CD4-positive, alpha-beta T cell treated with Interferon alpha-2 for 1 hour (primary cell): ENCODE data around the gene PDE4B.
A peak's percentile ranks its signal among the peaks of the same experiment; 100 is the strongest.
"Not testable (repeated sequence)": the region's sequence is repeated elsewhere in the genome, so short reads cannot be mapped to it uniquely, and the experiment has no call there.

ENCODE experiments used
- DNase-seq, 2 donors: peaks; one replicate each; pipeline ENCODE4 v3.0.0-alpha.2; 2020 to 2022

PDE4B gene

DNA sequence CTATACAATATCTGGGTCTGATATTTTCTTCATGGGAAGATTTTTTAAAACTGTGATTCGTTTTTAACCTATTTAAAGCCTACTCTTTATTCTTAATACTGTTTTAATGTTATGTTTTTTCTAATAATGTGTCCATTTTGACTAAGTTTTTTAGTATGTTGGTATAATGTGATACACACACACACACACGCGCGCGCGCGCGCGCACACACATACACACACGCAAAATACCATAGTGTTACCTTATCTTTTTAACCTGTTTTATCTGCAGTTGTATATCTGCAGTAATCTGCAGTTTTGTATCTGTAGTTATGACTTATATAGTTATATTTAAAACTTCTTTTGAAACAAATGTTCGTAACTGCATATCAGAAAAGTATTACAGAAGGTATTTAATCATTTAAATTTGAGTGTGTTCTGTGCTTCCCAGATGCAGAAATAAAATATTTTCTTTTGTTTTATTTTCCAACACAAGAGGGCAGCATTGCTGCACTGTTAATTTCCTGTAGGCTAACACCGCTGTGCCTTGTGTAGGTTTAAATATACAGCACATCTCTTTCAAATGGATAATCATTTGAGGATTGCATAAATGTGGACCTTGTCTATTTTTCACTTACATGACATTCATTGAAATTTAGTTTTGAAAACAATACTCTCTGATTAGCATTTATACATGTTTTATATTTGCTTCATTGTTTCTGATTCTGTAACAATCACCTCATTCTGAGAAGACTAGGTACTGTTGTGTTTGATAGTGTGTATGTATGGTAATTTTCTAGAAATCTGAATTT, 166.1 kb downstream of the PDE4B start:
- DNase-seq = peak; percentile 7 to 76

DNA sequence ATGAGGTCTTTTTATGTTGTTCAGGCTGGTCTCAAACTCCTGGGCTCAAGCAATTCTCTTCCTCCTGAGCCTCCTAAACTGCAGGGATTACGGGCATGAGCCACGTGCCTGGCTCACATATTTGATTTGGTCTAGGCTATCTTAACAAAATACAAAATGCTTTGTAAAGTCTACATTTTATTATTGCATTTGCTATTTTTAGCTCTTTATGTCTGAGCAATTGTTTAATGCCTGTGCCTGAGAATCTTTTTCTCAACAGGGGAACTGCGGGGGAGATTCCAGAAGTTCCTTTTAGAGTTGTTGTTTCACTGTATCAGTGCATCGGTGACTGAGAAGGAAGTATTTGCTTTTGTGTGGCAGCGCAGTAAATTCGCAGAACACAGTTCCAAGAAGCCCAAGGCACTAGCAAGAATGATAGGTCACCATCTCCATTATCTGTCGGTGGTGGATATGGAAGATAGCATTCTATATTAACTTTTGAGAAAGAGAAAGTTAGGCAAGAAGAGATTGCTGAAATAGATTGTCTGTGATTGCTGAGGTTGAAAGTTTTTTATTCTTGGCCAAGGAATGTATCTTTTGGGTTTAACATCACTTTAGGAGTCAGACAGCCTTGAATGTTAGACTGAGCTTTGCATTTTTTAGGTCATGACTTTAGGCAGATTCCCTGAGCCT, 167.3 kb downstream of the PDE4B start:
- no peak for DNase-seq

DNA sequence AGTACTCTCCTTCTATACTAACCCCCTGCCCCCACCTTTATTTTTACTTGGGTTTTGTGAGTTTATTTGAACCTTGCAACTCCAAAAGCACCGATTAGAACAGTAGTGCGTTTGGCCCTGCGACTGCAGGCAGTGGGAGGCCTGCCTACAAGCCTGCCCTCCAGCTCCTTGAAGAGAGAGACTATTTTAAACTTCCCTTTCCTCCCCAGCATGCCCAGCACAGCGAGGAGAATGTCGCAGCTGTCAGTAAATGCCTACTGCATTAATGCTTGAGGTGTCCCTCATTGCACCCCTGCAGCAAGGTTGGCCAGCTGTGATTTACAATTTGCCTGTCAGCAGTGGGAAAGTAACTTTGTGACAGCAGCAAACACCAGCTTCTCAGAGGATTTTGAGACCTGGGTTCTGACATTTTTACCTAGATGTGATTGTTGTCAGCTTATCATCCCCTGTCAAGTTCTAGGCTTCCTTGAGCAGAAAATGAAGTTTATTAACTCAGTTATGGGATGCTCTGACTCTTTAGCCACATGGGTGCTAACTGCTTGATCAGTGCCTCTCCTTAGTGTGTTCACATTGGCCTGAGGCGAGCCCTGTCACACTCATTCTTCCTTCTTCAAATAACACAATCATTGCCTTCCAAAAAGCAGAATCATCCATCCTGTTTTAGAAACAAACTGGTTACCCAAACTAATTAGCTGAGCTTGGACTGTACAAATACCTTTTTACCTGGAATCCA, 170.6 kb downstream of the PDE4B start:
- no peak for DNase-seq

DNA sequence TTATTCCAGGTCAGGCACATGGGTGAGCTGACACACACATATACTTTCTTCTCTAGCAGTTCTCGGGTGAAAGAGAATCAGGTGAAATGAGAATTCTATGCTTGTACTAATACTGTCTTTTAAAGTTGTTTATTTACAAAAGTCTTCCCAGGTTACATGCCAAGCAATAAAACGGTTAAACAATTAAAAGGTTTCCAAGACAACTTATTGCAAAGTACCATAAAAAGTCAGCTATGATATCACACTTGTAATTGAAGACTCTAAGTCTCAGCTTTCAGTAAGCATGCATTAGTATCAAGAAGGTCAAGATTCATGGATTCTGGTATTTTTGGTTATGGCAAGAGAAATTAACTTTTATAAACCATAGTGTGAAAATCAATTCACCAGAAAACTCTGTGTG, 171.4 kb downstream of the PDE4B start:
- DNase-seq = no peak

DNA sequence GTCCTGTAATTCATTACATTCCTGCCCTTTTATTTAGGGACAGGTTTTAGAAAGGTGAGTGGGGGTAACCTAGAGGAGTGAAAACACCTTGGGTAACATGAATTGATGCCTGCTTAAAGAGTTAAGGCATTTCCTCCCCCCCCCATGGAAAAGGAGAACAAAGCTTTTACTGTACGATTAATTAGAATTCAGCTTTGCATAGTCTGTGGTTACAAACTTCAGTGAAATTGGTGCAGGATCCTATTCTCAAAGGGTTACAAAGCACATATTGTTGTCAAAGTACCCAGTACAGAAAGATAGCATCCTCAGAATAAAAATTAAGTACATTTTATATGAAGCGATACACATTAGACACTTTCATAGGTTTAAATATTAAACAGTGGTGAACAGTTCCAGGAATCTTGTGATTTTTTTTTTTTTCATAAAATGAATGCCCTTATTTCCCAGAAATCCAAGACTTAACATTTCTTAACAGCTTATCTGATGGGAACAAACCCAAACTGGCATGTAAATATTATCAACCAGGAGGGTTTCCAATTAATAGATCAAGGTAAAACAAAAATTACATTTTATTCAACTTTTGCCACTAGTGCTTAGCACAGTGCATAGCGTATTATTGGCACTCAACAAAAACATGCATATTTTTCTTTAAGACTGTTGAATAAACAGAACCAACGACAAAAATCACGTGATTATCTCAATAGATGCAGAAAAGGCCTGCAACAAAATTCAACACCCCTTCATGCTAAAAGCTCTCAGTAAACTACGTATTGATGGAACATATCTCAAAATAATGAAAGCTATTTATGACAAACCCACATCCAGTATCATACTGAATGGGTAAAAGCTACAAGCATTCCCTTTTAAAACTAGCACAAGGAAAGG, 172.7 kb downstream of the PDE4B start:
- DNase-seq = no peak

DNA sequence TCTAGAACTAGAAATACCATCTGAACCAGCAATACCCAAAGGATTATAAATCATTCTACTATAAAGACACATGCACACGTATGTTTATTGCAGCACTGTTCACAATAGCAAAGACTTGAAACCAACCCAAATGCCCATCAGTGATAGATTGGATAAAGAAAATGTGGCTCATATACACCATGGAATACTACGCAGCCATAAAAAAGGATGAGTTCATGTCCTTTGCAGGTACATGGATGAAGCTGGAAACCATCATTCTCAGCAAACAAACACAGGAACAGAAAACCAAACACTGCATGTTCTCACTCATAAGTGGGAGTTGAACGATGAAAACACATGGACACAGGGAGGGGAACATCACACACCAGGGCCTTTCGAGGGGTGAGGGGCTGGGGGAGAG, 174.8 kb downstream of the PDE4B start:
- DNase-seq = not testable (repeated sequence)

DNA sequence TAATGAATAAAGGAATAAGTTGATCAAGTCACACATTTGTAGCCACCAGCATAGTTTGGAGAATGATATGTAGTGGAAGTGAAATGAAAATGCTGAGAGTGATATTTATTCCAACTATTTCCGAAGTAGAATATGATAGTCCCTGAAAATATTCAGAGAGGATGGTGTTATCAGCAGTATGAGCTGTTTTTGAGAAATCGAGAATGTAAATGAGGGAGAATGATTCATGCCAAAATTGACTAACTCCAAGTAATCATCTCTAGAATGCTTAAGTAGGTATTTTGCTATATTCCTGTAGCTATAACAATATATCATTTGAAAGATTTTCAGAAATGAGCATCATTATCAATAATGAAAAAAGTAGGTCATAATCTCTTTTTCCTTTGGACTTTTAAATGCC, 178.9 kb downstream of the PDE4B start:
- no peak for DNase-seq

DNA sequence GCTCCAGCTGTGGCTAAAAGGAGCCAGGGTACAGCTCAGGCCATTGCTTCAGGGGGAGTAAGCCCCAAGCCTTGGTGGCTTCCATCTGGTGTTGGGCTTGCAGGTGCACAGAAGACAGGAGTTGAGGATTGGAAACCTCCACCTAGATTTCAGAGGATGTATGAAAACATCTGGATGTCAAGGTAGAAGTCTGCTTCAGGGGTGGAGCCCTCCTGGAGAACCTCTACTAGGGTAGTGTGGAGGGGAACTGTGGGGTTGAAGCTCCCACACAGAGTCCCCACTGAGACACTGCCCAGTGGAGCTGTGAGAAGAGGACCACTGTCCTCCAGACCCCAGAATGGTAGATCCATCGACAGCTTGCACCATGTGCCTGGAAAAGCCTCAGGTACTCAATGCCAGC, 183.0 kb downstream of the PDE4B start:
- DNase-seq = no peak

DNA sequence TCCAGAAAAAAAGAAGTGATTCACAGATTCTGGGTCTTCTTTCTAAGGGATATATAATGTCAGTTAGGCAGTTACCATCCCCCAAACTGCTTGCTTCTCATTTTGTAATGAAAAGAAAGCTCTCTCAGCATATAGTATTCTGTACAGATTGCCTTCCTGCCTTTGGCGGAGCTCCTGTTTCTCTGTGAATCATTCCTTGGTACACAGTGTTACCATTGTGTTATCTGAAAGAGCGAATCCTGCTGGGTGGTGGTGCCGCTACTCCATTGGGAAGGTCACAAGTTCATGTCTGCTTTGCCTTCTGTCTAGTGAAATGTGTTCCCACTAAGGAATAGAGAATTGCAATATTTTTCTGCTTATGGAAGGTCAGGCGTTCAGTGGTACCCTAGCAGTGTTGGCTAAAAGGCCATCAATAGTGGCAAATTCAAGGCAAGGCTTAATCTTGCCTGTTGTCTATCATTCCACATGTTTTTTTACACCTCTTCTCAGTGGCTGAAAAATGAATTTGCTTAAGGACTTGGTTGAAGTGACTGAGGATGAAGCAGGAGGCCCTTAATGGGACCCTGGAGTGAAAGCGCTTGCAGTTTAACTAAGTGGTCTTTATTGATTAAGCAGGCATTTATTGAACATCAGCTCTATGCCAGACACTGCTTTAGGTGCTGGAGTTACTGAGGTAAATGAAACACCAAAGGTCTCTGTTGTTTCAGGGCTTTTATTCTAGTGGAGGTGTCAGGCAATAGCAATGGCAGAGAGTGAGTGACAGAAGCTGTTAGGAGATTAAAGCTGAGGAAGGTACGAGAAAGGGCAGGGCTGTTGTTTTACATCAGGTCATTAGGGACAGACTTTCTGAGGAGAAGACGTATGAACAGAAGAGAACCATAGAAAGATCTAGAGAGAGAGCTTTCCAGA, 186.7 kb downstream of the PDE4B start:
- no peak for DNase-seq

DNA sequence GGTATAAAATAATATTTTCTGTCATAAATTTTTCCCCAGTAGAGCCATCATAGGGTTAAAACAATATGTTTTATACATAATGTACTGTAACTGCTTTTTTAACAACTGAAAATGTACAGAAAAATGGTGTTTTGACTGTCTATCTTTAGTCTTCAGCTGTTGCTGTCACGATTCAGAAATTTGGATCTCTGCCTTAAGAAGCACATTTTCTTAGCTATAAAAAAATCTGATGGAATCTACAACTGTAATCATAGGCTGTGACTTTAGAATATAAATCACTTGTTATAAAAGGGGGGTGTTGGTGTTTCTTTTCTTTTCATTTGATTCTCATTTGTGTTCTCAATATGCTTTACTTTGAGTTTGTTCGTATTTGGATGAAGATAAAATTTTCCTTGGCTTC, 187.5 kb downstream of the PDE4B start:
- no peak for DNase-seq

DNA sequence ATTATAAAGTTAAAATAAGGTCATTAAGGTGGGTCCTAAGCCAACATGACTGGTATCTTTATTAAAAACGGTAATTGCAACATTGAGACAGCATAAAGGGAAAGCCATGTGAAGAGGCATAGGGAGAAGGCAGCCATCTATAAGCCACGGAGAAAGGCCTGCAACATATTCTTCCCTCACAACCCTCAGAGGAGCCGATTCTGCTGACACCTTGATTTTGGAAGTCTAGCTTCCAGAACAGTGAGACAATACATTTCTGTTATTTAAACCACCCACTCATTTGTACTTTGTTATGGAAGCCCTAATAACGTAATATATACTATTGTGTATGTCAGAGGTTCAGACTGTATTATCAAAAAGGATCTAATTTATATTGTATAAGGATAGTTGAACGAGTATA, 190.8 kb downstream of the PDE4B start:
- DNase-seq = no peak

DNA sequence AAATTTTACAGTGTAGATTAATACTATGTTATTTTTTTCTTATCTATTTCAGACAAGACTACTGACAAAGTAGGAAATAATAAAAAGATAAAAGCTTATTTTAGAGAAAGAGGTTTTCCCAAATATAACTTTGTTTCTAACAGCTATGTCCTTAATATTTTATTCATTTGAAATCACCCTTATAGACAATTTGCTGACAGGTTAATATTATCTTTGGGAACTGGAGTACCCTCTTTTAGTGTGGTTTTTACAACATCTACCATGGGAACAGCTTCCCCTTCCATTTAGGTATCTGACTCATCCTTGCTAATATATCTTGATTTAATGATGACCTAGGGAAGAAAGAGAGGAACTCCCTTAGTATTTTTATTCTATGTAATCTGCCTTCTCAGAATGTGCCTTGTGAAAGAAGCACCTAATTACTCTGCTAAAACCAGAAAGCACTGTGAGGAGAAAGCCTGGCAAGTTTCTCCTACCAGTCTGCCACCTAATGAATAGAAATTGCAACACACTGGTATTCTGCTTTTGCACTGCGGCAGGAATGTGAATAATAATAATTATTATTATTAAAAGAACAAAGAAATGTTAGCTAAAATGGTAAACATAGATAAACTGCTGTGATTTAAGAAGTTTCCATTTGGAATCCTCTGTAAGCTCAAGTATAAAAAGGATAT, 192.8 kb downstream of the PDE4B start:
- no peak for DNase-seq

DNA sequence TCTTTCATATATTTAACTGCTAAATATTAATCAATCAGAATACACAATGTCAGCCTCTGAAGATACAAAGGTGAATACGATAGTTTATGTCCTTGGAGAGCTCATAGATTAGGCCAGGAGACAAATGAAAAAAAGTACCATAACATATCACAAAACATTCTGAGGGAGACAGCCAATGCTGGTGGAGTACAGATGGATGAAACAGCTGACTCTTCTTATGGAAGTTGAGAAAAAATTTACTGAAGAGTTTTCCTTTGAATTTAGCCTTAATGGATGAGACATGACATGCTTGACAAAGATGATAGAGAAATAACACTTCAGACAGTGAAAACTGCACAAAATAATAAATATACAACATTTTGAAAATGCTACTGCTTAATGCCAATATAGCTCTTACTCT, 193.5 kb downstream of the PDE4B start:
- DNase-seq = no peak

DNA sequence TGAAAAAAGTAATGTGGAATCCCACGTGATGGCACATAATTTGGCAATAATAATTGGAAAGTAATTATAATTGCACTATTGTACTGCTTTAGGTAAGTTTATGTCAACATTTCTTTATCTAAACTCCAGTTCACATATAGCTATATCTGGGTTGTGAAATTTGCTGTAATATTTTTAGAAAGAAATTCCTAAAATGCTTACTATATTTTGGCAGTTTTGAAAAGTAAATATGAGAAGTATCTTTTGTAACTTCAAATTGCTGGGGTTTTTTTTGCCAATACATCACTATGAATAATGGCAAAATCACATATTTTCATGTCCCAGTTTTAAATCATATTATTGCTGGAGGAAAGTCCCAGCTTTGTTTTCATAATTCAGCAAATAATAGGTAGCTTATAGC, 197.5 kb downstream of the PDE4B start:
- no peak for DNase-seq

DNA sequence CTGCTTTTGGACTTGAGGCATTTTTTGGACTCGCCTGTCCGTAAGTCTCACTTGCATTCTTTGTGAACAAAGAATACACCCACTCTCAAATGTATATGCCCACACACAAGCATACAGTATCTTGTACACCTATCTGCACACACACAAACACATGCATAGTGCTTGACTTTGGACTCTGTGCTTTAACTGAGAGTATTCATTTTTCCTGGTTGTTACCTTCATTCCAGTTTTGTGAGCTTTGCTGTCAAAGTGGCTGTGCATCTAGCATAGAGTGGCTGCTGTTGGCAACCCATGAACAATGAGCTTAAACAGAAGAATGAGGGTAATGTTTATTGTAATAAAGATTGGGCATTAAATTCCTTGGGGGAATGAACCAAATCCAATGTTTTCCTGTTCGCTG, 199.0 kb downstream of the PDE4B start:
- no peak for DNase-seq

DNA sequence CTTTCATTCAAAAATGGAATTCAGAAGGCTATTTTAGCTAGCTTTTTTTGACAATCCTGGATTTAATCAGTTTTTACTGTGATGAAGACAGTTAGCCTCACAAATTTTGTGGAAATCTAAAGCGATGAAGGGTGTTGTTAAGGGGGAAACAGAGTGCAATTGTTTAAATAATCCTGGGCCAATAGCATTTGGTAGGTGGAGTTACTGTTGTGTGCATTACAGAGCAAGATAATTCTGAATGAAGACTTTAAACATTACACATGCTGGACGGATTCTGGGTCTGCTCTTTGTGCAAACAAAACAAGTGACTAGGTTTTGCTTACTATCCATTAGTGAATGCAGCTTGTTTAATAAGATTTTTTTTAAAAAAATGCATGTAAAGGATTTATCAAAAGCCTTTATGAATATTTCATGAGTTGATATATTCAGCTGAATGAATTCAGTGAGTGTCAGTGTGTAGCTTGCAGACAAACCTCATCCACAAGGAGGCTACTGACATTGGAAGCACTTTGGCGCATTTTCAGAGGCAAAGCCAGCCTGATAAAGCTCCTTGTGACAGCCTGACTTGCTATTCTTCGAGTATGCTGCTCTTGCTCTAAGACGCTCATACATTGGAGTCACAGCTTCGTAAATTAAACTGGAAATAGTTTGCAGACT, 199.6 kb downstream of the PDE4B start:
- DNase-seq = no peak

DNA sequence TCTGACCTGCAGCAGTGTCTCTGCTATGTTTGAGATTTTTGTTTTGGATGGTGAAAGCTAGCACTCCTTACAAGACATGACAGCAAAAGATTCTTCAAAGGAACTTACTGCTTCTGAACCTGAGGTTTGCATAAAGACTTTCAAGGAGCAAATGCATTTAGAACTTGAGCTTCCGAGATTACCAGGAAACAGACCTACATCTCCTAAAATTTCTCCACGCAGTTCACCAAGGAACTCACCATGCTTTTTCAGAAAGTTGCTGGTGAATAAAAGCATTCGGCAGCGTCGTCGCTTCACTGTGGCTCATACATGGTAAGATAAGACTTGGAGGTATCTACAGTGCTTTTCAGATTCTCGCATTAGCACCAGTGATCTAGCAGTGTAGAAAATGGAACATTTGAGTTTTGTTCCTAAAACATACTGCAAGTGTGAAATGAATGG, 200.2 kb downstream of the PDE4B start:
- no peak for DNase-seq

DNA sequence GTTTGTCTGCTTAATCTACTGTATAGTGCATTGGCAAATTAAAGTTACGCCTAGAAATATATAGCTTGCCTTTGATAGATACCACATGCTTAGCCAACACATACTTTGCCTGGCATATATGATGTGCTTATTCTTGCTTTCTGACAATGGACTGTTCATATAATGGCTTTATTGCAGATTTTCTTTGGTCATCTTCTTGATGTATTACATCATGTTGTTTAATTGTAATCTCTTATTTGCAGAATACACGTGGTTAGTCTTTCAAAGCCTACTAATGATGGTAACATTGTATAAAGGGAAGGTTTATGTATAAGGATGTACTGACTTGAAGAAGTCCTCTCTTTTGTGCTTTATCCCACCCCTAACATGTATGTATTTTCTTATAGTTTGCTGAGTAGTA, 201.5 kb downstream of the PDE4B start:
- DNase-seq = no peak

DNA sequence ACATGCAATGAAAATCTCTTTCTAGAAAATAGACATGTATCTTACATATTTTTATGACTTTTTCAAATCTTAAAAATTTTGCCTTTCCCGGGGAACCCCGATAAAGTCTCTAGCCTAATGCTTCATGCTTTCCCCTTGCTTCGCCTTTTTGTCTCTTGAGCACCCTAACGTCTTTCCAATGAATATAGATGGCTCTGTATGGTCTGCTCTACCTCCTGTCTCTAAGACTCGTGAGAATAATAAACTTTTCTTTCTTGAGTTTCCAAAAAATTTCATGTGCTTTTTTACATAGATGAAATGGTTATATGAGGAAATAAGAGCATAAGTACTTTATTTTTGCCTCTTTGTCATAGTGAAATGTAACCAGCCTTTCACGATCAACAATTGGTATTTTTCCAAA, 202.6 kb downstream of the PDE4B start:
- no peak for DNase-seq

DNA sequence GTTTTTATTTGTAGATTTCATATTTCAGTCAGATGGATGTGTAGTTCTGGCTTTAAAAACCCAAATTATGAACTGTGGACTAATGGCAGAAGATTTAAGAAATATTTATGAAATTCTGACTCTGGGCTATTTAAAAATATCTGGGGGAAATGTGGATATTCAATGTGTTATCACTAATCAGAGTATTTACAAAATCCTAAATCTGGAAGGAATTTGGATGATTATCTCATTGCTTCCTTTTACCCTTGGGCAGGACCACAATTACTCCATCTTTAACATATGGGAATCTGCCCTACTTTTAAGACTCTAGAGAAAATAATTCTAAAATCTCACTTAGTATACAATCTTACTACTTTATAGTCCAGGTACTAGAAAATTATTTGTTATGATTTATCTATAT, 203.2 kb downstream of the PDE4B start:
- no peak for DNase-seq

DNA sequence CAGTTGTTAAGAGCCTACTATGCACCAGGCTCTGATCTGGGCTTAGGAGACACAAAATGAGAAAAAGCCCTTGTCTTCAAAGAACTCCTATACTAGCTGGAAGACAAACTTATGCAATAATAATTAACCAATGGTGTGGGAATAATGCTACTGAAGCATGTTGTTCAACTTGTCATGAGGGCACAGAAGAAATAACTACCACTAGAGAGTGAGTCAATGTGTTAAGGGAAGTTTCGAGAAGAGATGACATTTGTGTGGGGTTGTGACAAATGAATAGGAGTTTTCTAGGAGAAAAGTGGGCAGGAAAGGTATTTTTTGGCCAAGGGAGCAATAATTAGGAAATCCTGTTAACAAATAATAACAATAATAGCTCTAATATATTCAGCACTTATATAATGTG, 205.0 kb downstream of the PDE4B start:
- no peak for DNase-seq
